Nephron (organoid): ENCODE data around the gene GEMIN5.
A peak's percentile ranks its signal among the peaks of the same experiment; 100 is the strongest.
"Not testable (repeated sequence)": the region's sequence is repeated elsewhere in the genome, so short reads cannot be mapped to it uniquely, and the experiment has no call there.

Experiments
- H3K27ac Mint-ChIP-seq, 3 experiments: 2 replicates each; pipeline ENCODE4 v1.8.0; 2020; ENCODE audit warnings: mixed read lengths in 3 of 3, mild to moderate bottlenecking in 2 of 3, moderate library complexity in 1 of 3
- H3K27me3 Mint-ChIP-seq: 2 replicates; pipeline ENCODE4 v1.8.0; 2021; ENCODE audit warnings: low read depth, mild to moderate bottlenecking, moderate library complexity, mixed read lengths
- H3K36me3 Mint-ChIP-seq: 2 replicates; pipeline ENCODE4 v1.8.0; 2020; ENCODE audit warnings: low read depth, mixed read lengths
- H3K4me1 Mint-ChIP-seq: 2 replicates; pipeline ENCODE4 v1.8.0; 2020; ENCODE audit warnings: mixed read lengths
- H3K4me3 Mint-ChIP-seq, 3 experiments: 2 replicates each; pipeline ENCODE4 v1.8.0; 2020; ENCODE audit warnings: mild to moderate bottlenecking in 3 of 3, mixed read lengths in 3 of 3, moderate library complexity in 2 of 3
- H3K9me3 Mint-ChIP-seq: 2 replicates; pipeline ENCODE4 v1.8.0; 2020; ENCODE audit warnings: mixed read lengths
- TF ChIP-seq, protein P1 (sequence below), 3 experiments: fragments of 200-600 bp; sonication (generic); IDR thresholded peaks; one replicate each; pipeline ENCODE4 v1.5.0; 2021; ENCODE audit warnings: antibody characterized with exemption in 3 of 3; ENCODE audit not compliant: unreplicated experiment in 3 of 3

The GEMIN5 gene

DNA sequence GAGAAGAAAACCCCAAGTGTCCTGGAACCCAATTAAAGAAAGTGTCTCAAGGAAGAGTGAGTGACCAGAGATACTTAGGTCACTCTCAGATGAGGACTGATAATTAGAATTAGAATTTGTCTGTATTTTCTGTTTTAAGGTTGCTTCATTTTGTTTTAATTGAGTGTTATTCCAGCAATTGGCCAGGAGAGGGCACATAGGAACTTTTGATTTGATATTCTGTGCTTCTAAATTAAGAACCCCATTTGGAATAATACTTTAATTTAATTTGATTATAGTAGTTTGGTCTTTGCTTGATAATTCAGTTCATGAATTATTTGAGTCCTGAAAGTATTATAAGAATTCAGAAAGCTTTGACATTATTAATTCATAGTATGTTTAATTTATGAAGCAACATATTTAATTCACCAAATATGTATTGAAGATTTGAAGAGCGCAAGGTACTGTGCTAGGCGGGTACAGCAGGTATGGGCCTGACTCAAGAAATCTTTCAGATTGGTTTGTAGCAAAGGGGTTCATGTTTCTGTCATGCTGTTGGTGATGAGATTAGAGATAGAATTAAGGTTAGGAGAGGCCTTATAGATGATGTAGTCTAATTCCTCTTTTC, 7.8 kb upstream of the GEMIN5 start:
- Mint-ChIP-seq H3K36me3 (peaks cover 11% of the 10 kb centered on the region), H3K9me3 (no peaks in the 10 kb centered on the region), H3K27me3 (no peaks in the 10 kb centered on the region), H3K4me1 (peaks cover 10% of the 10 kb centered on the region), H3K4me3 (no peak overlapping the region), H3K27ac (no peak overlapping the region)
- TF ChIP-seq, protein P1, sequence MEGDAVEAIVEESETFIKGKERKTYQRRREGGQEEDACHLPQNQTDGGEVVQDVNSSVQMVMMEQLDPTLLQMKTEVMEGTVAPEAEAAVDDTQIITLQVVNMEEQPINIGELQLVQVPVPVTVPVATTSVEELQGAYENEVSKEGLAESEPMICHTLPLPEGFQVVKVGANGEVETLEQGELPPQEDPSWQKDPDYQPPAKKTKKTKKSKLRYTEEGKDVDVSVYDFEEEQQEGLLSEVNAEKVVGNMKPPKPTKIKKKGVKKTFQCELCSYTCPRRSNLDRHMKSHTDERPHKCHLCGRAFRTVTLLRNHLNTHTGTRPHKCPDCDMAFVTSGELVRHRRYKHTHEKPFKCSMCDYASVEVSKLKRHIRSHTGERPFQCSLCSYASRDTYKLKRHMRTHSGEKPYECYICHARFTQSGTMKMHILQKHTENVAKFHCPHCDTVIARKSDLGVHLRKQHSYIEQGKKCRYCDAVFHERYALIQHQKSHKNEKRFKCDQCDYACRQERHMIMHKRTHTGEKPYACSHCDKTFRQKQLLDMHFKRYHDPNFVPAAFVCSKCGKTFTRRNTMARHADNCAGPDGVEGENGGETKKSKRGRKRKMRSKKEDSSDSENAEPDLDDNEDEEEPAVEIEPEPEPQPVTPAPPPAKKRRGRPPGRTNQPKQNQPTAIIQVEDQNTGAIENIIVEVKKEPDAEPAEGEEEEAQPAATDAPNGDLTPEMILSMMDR (IDR thresholded peaks at IDR 0.05; ENCODE audit: unreplicated experiment in 3 of 3) = peak; percentile 57 to 74 (median 66)

DNA sequence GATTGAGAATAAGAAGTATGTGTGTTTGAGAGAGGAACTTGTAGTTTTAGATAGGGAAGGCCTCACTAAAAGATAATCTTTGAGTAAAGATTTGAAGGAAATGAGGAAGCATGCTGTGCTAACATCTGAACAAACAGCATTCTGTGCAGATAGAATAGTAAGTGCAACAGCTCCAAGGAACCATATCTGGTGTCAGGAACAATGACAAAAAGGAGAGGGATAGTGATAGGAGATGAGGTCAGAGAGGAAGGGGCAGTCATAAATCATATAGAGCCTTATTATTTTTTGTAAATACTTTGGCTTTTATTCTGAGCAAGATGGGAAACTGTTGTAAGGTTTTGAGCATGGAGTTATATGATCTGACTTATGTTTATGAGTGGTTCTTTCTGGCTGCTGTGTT, 6.7 kb upstream of the GEMIN5 start:
- no peak overlapping the region for H3K27ac Mint-ChIP-seq

DNA sequence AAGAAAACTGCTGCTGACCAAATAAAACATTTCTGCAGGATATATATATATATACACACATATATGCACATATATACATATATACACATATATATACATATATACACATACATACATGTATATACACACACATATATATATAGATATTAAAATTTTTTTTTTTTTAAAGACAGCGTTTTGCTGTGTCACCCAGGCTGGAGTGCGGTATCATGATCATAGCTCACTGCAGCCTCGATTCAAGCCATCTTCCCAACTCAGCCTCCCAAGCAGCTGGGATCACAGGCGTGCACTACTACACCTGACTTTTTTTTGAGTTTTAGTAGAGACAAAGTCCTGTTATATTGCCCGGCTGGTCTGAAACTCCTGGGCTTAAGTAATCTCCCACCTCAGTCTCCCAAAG, 5.5 kb upstream of the GEMIN5 start:
- Mint-ChIP-seq H3K9me3 (no peaks in the 10 kb centered on the region), H3K27ac (no peak overlapping the region), H3K36me3 (no peaks in the 10 kb centered on the region), H3K4me1 (peaks cover 12% of the 10 kb centered on the region), H3K27me3 (no peaks in the 10 kb centered on the region), H3K4me3 (peak overlapping the region in 2 of 3 experiments; percentile 77)
- TF ChIP-seq, protein P1 (IDR thresholded peaks at IDR 0.05; ENCODE audit: unreplicated experiment in 3 of 3) = no peak

More for the DNA sequence above, 6.7 kb upstream of the GEMIN5 start:
- Mint-ChIP-seq H3K4me3 (no peak overlapping the region), H3K36me3 (peaks cover 2% of the 10 kb centered on the region), H3K4me1 (peaks cover 12% of the 10 kb centered on the region), H3K9me3 (no peaks in the 10 kb centered on the region), H3K27me3 (no peaks in the 10 kb centered on the region)
- TF ChIP-seq, protein P1 (IDR thresholded peaks at IDR 0.05; ENCODE audit: unreplicated experiment in 3 of 3) = no peak

DNA sequence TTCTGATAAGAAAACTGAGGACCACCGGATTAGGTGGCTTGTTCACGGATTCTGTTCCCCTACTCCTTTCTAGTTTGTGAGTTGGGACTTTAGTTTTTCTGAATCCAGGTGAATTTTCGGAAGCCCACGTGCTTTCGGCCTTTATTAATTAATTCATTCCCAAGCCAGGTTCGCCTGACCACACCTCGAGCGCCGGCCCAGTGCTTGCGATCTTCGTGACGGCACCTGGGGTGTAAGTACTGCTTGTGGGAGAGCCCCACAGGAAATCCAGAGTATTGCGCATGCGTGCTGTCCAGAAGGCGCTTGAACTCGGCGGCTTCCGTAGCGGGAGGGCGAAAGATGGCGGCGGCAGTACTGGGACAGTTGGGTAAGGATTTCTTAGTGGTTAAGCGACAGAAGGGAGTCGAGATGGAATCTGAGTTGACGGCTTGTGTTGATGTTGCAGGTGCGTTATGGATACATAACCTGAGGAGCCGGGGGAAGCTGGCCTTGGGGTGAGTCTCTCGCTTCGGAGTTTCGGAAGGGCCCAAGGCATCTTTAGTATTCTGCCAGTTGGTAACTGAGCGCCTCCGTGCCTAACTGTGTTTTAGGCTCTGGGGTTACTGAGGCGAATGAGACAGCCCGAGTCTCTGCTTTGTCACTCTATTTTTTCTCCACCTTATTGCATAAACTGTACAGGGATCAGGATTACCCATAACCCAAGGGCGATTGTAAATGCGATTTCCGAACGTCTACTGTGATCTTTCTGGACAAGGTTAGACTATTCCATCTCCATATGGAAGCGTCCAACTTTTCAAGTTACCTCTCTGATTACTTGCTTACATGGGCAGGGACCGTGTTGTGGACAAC, 3.0 kb upstream of the GEMIN5 start, which contains the start of gene MRPL22:
MRPL22 (plus strand) TSS at position 302 of the 849 bp plus-strand sequence; CDS start at position 340, 38 bp downstream.
- H3K4me1 Mint-ChIP-seq = peaks cover 20% of the 10 kb centered on the region
- no peaks in the 10 kb centered on the region for H3K27me3 Mint-ChIP-seq
- H3K9me3 Mint-ChIP-seq = no peaks in the 10 kb centered on the region
- peak within 1 kb of the TSS; percentile 95 to 99 (median 97) for H3K27ac Mint-ChIP-seq
- TF ChIP-seq, protein P1 (IDR thresholded peaks at IDR 0.05; ENCODE audit: unreplicated experiment in 3 of 3) = no peak
- peak within 1 kb of the TSS; percentile 95 to 100 (median 96) for H3K4me3 Mint-ChIP-seq
- H3K36me3 Mint-ChIP-seq = no peaks in the 10 kb centered on the region

DNA sequence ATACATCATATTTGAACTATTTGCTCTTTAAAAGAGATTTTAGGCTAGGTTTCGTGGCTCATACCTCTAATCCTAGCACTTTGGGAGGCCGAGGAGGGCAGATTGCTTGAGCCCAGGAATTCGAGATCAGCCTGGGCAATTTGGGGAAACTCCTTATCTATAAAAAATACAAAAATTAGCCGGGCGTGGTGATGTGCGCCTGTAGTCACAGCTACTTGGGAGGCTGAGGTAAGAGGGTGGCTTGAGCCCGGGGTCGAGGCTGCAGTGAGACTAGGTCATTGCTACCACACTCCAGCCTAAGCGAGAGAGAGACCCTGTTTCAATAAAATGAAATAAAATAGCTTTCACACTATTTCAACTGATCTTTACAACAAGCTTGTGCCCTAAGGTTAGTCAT, 2.4 kb upstream of the GEMIN5 start:
- TF ChIP-seq, protein P1 (IDR thresholded peaks at IDR 0.05; ENCODE audit: unreplicated experiment in 3 of 3) = no peak
- peak overlapping the region; percentile 95 to 100 (median 96) for H3K4me3 Mint-ChIP-seq
- no peaks in the 10 kb centered on the region for H3K9me3 Mint-ChIP-seq
- peak overlapping the region; percentile 95 to 99 (median 97) for H3K27ac Mint-ChIP-seq
- H3K27me3 Mint-ChIP-seq = no peaks in the 10 kb centered on the region
- peaks cover 20% of the 10 kb centered on the region for H3K4me1 Mint-ChIP-seq
- H3K36me3 Mint-ChIP-seq = peaks cover 2% of the 10 kb centered on the region

DNA sequence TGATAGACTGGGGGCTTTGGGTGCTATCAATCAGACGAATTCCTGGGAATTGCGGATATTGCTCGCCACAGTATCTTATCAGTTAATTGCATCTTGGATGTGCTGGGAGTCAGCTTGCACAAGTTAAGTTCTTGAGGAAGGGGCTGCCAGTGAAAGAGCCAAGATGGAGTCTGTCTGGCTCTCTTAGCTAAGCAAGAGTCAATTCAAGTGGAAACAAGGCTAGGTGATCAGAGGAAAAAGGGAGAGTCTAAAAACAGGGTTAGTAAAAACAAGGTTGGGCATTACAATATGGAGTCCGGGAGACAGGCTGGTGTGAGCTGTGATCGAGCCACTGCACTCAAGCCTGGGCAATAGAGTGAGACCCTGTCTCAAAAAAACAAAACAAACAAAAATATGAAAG, 1.4 kb upstream of the GEMIN5 start:
- Mint-ChIP-seq H3K4me1 (peaks cover 20% of the 10 kb centered on the region), H3K36me3 (peaks cover 11% of the 10 kb centered on the region), H3K27ac (peak overlapping the region; percentile 16 to 26 (median 20)), H3K4me3 (peak overlapping the region; percentile 95 to 100 (median 96))
- not testable (repeated sequence) for H3K9me3 Mint-ChIP-seq, H3K27me3 Mint-ChIP-seq
